Lower leg skin (tissue), 3 donors: ENCODE data around the gene TWSG1.

Source experiments
- POLR2A ChIP-seq, 2 donors: fragments of 450-650 bp; IDR thresholded peaks; one replicate each; pipeline ENCODE4 v1.6.1; 2016 to 2017; ENCODE audit warnings: antibody characterized with exemption in 2 of 2, mild to moderate bottlenecking in 1 of 2, moderate library complexity in 1 of 2
- TF ChIP-seq, protein P1 (sequence below), 3 donors: fragments of 450-650 bp; IDR thresholded peaks; one replicate each; pipeline ENCODE4 v1.5.1; 2016; ENCODE audit warnings: antibody characterized with exemption in 3 of 3, mild to moderate bottlenecking in 3 of 3, moderate library complexity in 2 of 3

DNA sequence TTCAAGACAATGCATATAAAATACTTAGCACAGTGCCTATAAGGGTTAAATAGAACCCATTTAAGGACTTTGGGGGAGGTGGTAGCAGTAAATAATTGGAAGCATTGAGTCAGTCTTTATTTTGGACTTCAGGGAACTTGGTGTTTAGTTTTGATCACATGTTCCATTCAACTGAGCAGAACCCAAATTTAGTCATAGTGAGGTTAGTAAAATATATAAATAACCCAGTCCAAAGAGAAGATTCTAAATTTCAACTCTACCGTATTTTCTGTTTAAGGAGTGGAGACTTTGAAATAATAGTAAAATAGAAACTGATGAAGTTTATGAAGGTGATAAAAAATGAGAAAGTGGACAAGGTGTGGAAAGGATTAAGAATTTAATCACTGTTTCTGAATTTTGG, 19.7 kb downstream of the TWSG1 start:
- TF ChIP-seq POLR2A (IDR thresholded peaks at IDR 0.05): no peak
- TF ChIP-seq, protein P1, sequence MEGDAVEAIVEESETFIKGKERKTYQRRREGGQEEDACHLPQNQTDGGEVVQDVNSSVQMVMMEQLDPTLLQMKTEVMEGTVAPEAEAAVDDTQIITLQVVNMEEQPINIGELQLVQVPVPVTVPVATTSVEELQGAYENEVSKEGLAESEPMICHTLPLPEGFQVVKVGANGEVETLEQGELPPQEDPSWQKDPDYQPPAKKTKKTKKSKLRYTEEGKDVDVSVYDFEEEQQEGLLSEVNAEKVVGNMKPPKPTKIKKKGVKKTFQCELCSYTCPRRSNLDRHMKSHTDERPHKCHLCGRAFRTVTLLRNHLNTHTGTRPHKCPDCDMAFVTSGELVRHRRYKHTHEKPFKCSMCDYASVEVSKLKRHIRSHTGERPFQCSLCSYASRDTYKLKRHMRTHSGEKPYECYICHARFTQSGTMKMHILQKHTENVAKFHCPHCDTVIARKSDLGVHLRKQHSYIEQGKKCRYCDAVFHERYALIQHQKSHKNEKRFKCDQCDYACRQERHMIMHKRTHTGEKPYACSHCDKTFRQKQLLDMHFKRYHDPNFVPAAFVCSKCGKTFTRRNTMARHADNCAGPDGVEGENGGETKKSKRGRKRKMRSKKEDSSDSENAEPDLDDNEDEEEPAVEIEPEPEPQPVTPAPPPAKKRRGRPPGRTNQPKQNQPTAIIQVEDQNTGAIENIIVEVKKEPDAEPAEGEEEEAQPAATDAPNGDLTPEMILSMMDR (IDR thresholded peaks at IDR 0.05): no peak
